COLO668 (cell line): ENCODE measurements around the gene PIGA.
"Not testable (repeated sequence)": the region's sequence is repeated elsewhere in the genome, so short reads cannot be mapped to it uniquely, and the experiment has no call there.

ENCODE experiments used
- DNase-seq: peaks from one replicate; lab custom pipeline; 2025; ENCODE audit not compliant: unreplicated experiment; lab: John Stamatoyannopoulos, UW

The PIGA gene

GRCh38 chrX:15321447-15321846 lies 13.9 kb downstream of the PIGA start:
- DNase-seq, result no peak

DNA sequence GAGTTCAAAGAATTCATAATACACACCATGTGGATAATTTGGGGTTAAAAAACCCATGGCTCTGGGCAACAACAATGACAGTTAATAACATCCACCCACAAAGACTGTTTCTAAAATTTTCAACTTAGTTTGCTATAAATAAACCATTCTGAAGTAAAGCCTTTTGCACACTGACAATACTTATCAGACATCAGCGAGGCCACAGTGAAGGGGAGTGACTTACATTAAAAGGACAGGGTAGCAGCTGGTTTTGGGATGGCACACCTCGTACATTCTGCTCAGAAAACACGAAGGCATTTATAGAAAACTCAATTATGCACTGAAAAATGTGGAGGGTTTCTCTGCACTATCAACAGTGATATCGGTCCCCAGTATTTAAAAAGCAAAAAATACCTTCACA lies 15.0 kb downstream of the PIGA start:
- DNase-seq, result no peak

- no peak for DNase-seq
These were observed 16.2 kb downstream of the PIGA start for GRCh38 chrX:15319075-15319474.

DNA sequence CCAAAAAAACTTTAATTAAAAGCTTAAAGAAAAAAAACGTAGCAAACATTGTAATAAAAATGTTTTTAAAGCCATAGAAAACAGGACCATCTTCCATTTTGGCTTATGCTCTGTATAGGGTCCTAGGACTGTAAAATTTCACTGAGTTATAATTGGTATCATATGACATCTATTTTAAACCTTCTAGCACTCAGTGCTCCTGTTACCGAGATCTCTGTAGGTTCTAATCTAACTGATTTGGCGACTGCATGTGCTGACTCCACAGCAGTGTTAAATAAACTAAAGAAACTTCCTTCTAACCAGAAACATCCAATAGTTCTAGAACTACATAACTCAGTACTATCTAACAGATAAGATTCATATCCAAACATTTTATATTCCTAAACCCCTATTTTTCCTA lies 19.8 kb downstream of the PIGA start, which contains the start of gene ASB11:
Gene ASB11 (minus strand): TSS at position 132 of the 400 bp plus-strand sequence. CDS start 35 bp downstream, at position 97.
- no peak for DNase-seq

- DNase-seq, result no peak
These were observed 20.9 kb downstream of the PIGA start for GRCh38 chrX:15314472-15314871.

DNA sequence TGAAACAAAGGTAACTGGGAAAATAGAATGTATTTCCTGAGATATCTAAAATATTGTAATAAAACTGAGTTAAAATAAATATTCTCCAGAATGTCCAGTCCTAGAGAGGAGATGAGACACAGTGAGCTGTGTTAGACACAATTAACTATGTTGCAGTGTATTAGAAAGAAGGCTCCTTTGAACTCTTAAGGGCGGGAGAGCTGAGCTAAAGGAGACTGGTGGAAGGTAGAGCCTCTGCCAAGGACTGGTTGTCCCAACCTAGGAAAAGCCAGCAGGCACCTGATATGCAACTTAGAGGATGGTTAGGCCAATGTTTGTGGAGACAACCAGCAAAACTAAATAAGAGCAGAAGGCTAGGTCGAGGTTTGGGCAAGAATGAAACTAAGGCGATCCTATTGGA lies 24.2 kb downstream of the PIGA start:
- no peak for DNase-seq

- DNase-seq, result peak; percentile 56
These were observed 25.2 kb downstream of the PIGA start for GRCh38 chrX:15310117-15310516.

- not testable (repeated sequence) for DNase-seq
These were observed 29.4 kb downstream of the PIGA start for GRCh38 chrX:15305899-15306298.

DNA sequence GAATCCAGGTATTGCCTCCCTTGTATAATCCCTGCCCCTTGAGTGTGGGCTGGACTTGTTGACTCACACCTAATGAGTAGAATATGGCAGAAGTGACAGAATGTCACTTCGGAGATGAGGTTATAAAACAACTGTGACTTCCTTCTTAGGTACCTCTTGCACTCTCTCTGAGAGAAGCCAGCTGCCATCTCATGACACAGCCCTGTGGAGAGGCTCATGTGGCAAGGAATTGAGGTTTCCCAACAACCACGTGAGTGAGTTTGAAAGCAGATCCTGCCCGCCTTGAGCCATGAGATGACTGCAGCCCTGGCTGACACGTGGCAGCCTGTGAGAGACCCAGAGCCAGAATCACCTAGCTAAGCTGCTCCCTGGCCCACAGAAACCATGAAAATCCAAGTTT lies 33.4 kb downstream of the PIGA start:
- peak; percentile 13 for DNase-seq

GRCh38 chrX:15299941-15300851 lies 35.1 kb downstream of the PIGA start:
- DNase-seq, result no peak

GRCh38 chrX:15298780-15299179 lies 36.5 kb downstream of the PIGA start:
- DNase-seq, result no peak

DNA sequence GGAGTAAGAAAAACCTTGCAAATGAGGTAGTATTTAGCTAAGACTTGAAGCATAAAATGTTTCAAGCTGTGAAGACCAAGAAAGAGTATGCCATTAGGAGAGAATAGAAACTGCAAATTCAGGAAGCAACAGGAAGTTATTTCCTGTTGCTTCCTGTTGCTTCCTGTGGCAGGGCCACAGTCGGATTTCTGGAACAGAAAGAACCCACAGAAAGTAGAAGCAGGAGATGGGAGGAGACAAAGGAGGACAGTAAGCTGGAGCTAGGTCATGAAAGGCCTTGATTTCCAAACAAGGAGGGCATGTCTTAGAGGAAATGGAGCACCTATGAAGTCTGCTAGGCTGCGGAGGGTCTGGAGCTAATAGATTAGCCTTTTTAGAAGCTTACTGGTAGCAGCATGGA lies 37.1 kb downstream of the PIGA start:
- no peak for DNase-seq

DNA sequence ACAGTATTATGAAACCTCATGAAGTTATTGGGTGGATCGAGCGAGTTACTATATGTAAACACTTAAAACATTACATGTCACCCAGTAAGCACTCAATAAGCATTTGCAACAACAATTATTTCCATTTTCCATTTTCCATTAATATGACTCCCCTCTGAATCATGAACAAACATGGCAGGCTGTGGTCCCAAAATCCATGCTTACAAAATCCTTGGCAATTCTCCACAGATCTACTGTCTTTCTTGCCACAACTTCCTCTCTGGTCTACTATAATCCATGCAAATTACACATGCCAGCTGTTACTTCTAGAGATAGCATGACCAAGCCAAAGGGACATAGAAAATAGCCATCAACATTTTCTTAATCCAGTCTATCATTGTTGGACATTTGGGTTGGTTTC lies 41.9 kb downstream of the PIGA start:
- DNase-seq, result no peak

DNA sequence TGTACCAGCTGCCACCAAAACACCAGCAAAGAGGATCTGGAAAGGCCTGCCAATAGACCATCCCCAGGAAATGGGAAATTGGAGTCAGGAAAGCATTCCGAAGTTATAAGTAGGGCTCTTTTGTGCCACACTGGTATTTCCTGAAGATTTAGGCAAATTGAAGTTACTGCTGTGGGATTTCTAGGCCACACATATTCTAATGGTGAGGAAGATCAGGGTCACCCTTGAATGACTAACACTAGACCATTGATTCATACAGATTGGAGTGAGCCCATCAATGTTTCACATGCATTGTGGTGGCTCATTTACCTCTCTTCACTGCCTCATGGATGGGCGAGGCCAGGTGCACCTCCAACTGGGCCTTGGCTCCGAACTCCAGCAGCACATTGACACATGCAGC lies 42.5 kb downstream of the PIGA start:
- DNase-seq, result no peak

DNA sequence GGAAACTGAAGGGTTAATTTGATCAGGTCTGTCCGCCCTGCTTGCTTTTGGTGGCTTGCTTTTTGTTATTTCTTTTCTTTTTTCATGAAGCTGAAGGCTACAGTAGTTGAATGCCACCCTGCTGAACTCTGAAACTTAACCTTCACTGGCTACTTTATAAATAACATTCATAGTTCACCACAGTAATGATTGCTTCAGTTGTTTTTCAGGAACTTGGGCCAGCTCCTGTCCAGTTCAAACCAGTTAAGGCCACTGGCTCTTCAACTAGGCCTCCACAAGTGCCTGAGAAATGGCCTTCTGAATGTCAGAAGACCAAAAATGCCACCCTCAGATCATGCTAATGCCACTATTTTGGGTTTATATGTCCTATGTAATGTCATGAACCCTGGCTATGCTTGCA lies 57.7 kb downstream of the PIGA start:
- no peak for DNase-seq

DNA sequence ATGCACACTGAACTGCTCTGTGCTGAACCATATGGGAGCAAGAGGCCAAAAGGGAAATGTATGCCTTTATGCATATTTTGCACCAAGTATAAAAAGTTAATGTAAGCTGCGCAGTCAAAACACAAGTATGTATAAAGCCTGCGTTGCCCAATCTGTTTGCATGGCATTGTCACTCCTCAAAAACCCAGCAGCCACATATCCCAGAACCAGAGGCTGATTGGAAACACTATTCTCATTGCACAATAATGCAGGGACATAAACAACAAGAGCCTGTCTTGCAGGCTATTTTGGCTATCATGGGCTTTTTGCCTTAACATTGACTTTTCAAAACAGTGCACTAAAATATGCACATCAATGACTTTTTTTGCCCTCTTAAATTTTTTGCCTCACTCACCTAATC lies 60.4 kb downstream of the PIGA start:
- DNase-seq, result no peak

DNA sequence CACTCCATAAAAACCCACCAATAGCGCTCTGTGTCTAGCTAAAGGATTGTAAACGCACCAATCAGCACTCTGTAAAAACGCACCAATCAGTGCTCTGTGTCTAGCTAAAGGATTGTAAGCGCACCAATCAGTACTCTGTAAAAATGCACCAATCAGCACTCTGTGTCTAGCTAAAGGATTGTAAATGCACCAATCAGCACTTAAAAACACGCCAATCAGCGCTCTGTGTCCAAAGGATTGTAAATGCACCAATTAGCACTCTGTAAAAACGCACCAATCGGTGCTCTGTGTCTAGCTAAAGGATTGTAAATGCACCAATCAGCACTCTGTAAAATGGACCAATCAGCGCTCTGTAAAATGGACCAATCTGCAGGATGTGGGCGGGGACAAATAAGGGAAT lies 62.0 kb downstream of the PIGA start:
- DNase-seq, result not testable (repeated sequence)

DNA sequence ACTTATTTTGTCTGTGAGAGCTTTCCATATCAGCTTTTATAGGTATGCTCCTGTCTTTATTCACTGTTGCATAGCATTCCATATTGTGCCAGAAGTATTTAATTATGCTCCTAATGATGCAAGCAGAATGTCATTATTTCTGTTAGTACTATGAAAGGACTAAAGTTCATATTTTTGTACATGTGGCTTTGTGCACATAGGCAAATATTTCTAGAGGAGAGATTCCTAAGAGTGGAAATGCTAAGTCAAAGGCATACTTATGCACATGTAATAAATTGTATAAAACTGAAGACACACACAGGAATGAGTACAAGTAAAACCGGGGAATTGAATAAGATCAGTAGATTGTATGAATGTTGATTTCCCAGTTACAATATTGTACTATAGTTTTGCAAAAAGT lies 63.6 kb downstream of the PIGA start:
- no peak for DNase-seq

DNA sequence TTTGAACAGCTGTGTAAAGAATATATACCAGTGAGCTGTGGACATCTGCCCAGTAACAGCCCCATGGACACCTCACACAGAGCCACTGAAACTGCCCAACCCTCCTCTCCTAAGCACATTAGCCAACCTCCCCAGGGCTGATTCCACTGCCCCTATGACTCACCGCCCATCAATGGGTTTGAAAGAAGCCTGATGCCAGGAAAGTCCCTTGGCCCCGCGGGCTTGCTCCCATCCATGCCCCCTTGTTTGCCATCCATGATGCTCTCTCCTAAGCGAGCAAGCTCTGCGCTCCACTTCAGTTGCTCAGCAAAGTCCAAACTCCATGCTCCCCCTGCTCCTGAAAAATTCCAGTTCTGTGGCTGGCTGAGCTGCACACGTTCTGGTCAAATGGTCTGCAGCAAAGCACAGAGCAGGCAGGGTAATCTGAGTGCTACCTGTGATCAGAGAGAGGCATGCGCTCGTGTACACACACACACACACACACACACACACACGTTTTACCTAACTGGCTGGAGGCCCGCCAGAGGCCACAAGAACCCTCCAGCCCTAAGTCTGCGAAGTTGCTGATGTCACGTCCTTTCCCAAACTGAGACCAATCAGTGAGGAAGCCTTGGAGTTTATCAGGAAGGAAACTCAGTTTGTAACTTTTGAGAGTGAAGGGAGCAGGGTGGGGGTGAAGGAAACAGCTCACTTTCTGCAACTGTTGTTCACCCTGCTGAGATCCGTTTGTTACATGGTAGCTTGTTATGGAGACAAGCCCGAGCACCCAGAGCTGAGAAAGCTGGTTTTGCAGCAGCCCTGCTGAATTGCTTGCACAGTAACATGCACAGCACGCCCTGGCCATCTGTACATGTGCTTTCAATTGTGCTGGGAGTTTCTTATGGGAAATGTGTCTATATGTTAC lies 65.5 kb downstream of the PIGA start, which contains the start of gene ASB9:
Gene ASB9 (minus strand): TSS at position 466 of the 904 bp plus-strand sequence. CDS start 209 bp downstream, at position 257.
- DNase-seq, result peak; percentile 84
